Fibroblast of lung (primary cell): ENCODE data around the gene SELENOO.

Experiments
- CTCF ChIP-seq, 2 donors: IDR thresholded peaks in 1 of 2; conservative IDR thresholded peaks in 1 of 2; 1 replicate in 1 of 2; 2 replicates in 1 of 2; pipeline ENCODE4 v1.5.1; 2011 to 2012; ENCODE audit warnings: low read length in 2 of 2, control low read depth in 1 of 2, inconsistent platforms in 1 of 2, low read depth in 1 of 2, mild to moderate bottlenecking in 1 of 2
- EZH2 ChIP-seq: IDR thresholded peaks from 2 replicates; pipeline ENCODE4 v1.5.1; 2012; ENCODE audit warnings: low read length, control low read depth, mild to moderate bottlenecking; ENCODE audit errors: missing control alignments

- TF ChIP-seq EZH2 (no peak), CTCF (conservative IDR thresholded peaks at IDR 0.05 in 1 of 2, IDR thresholded peaks at IDR 0.05 in 1 of 2; ENCODE audit: low read depth in 1 of 2, low read length in 2 of 2) (no peak)
Measured at GRCh38 chr22:50160947-50161346, 39.9 kb upstream of the SELENOO start.
